ENCODE data around the gene IL5. TPM values are rescaled to one million over a fixed set of nuclear protein-coding genes. Genes with fewer than 3 reads are reported as not detected.
"Not testable (repeated sequence)": the region's sequence is repeated elsewhere in the genome, so short reads cannot be mapped to it uniquely, and the experiment has no call there.

IL5 gene
- total and polyA plus RNA-seq, 12 donors = not detected

GRCh38 chr5:132525299-132525724, 18.0 kb downstream of the IL5 start:
- Histone ChIP-seq H3K9me3 (replicated peaks in 1 of 3) (no peaks in the 10 kb centered on the region), H3K27ac (no peak overlapping the region), H3K4me1 (replicated peaks in 1 of 2) (no peaks in the 10 kb centered on the region), H3K4me3 (no peak overlapping the region), H3K27me3 (no peaks in the 10 kb centered on the region), H3K36me3 (replicated peaks in 1 of 2) (no peaks in the 10 kb centered on the region)
- intact Hi-C loops (cut with DNase I) = loop anchor here in 1 of 2 donors (5.0 kb wide), 1 partner anchor 297 kb away; no protein-coding TSS in a partner anchor
- TF ChIP-seq POLR2A (IDR thresholded peaks at IDR 0.05) = no peak
- TF ChIP-seq CTCF (IDR thresholded peaks at IDR 0.05) = no peak
- no peak for DNase-seq

GRCh38 chr5:132524877-132525276, 18.4 kb downstream of the IL5 start:
- H3K36me3 ChIP-seq (replicated peaks in 1 of 2); H3K4me3 ChIP-seq; H3K9me3 ChIP-seq (replicated peaks in 1 of 3); H3K27ac ChIP-seq; DNase-seq; H3K27me3 ChIP-seq; H3K4me1 ChIP-seq (replicated peaks in 1 of 2): not testable (repeated sequence)
- intact Hi-C loops (cut with DNase I) = loop anchor here in 1 of 2 donors (5.0 kb wide), 1 partner anchor 297 kb away; no protein-coding TSS in a partner anchor
- WGBS, 4 donors = 82 to 96% (median 85%) methylated on average over 5 of the region's 5 CpGs

GRCh38 chr5:132522067-132522466, 21.3 kb downstream of the IL5 start:
- H3K27ac ChIP-seq; H3K9me3 ChIP-seq (replicated peaks in 1 of 3); H3K4me1 ChIP-seq (replicated peaks in 1 of 2); H3K36me3 ChIP-seq (replicated peaks in 1 of 2); H3K4me3 ChIP-seq; intact Hi-C loops (cut with DNase I); DNase-seq; H3K27me3 ChIP-seq: not testable (repeated sequence)
- 85 to 91% (median 88%) methylated on average over 1 of the region's 1 CpG for WGBS, 4 donors

- DNase-seq; intact Hi-C loops (cut with DNase I): not testable (repeated sequence)
Measured at GRCh38 chr5:132513618-132514336, 29.5 kb downstream of the IL5 start.

GRCh38 chr5:132510076-132510475, 33.2 kb downstream of the IL5 start:
- no peak for TF ChIP-seq POLR2A (IDR thresholded peaks at IDR 0.05)
- no peak for TF ChIP-seq CTCF (IDR thresholded peaks at IDR 0.05)
- intact Hi-C loops (cut with DNase I) = no loop called here
- H3K9me3 ChIP-seq (replicated peaks in 1 of 3) = no peaks in the 10 kb centered on the region
- H3K4me1 ChIP-seq (replicated peaks in 1 of 2) = no peaks in the 10 kb centered on the region
- DNase-seq = no peak
- no peak overlapping the region for H3K27ac ChIP-seq
- no peaks in the 10 kb centered on the region for H3K36me3 ChIP-seq (replicated peaks in 1 of 2)
- H3K27me3 ChIP-seq = no peaks in the 10 kb centered on the region
- H3K4me3 ChIP-seq = no peak overlapping the region

More at GRCh38 chr5:132513618-132514336, 29.5 kb downstream of the IL5 start:
- H3K36me3 ChIP-seq (replicated peaks in 1 of 2); H3K27me3 ChIP-seq; H3K9me3 ChIP-seq (replicated peaks in 1 of 3); H3K4me3 ChIP-seq; H3K4me1 ChIP-seq (replicated peaks in 1 of 2); H3K27ac ChIP-seq: not testable (repeated sequence)
- WGBS, 4 donors = 90 to 92% (median 91%) methylated on average over 8 to 18 of the region's 25 CpGs
